Measurements from ENCODE around the gene ZNF154.

DNA sequence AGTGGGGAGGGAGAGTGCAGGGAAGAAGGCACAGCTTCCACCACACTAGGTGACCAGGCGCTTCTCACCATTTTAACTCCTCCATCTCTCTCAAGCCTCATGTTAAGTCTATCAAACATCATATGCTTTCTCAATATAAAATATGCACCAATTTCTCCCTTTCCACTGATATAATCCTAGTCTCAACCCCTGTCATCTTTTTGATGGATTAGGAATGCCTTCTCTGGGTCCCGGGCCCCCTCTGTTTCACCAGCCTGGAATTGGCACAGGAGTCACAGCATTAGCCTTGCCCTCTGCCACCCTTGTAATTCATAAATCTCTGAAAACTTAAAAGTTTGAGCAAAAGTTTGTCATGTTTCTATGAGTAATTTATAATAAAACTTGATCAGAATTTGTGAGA lies 40.4 kb downstream of the ZNF154 start, which contains the start of gene ZSCAN4:
- TF ChIP-seq RAD21 (IDR thresholded peaks at IDR 0.05; ENCODE audit: low read depth) (no peak), TEAD4 (IDR thresholded peaks at IDR 0.05) (no peak), CEBPB (IDR thresholded peaks at IDR 0.05) (no peak), EGR1 (IDR thresholded peaks at IDR 0.05) (no peak), CREB1 (IDR thresholded peaks at IDR 0.05; ENCODE audit: low read depth) (no peak), USF1 (IDR thresholded peaks at IDR 0.05) (no peak), TAF1 (IDR thresholded peaks at IDR 0.05; ENCODE audit: low read depth) (no peak), FOXM1 (IDR thresholded peaks at IDR 0.05; ENCODE audit: borderline replicate concordance, low read depth) (no peak), EP300 (IDR thresholded peaks at IDR 0.05; ENCODE audit: borderline replicate concordance) (no peak), NFIC (IDR thresholded peaks at IDR 0.05) (no peak)
- TF ChIP-seq, protein P1, sequence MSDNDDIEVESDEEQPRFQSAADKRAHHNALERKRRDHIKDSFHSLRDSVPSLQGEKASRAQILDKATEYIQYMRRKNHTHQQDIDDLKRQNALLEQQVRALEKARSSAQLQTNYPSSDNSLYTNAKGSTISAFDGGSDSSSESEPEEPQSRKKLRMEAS (IDR thresholded peaks at IDR 0.05) = no peak
- TF ChIP-seq, protein P2, sequence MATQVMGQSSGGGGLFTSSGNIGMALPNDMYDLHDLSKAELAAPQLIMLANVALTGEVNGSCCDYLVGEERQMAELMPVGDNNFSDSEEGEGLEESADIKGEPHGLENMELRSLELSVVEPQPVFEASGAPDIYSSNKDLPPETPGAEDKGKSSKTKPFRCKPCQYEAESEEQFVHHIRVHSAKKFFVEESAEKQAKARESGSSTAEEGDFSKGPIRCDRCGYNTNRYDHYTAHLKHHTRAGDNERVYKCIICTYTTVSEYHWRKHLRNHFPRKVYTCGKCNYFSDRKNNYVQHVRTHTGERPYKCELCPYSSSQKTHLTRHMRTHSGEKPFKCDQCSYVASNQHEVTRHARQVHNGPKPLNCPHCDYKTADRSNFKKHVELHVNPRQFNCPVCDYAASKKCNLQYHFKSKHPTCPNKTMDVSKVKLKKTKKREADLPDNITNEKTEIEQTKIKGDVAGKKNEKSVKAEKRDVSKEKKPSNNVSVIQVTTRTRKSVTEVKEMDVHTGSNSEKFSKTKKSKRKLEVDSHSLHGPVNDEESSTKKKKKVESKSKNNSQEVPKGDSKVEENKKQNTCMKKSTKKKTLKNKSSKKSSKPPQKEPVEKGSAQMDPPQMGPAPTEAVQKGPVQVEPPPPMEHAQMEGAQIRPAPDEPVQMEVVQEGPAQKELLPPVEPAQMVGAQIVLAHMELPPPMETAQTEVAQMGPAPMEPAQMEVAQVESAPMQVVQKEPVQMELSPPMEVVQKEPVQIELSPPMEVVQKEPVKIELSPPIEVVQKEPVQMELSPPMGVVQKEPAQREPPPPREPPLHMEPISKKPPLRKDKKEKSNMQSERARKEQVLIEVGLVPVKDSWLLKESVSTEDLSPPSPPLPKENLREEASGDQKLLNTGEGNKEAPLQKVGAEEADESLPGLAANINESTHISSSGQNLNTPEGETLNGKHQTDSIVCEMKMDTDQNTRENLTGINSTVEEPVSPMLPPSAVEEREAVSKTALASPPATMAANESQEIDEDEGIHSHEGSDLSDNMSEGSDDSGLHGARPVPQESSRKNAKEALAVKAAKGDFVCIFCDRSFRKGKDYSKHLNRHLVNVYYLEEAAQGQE (IDR thresholded peaks at IDR 0.05; ENCODE audit: low read depth) = no peak

Data from Ishikawa (cell line).